MCF 10A (cell line): ENCODE results near the gene TNK2. TPM values are rescaled to one million over a fixed set of nuclear protein-coding genes. Genes with fewer than 3 reads are reported as not detected.

Source experiments
- BruUV-seq: library from RNA; stranded (reverse); fragments of 400-500 nt; replicated peaks from 2 replicates; lab custom pipeline; 2021; lab: Mats Ljungman, UMichigan
- CTCF ChIA-PET: fragments of 300-600 bp; sonication (Branson Sonifier 250); formaldehyde crosslinking; extraction: SDS; loops from one replicate; lab custom pipeline; 2021; ENCODE audit warnings: antibody characterized with exemption, inconsistent platforms; lab: Yijun Ruan, JAX
- POLR2A ChIA-PET: fragments of 300-600, 350-650 bp; sonication (Branson Sonifier 250); formaldehyde crosslinking; extraction: SDS; loops from one replicate; lab custom pipeline; 2020; ENCODE audit warnings: antibody characterized with exemption, inconsistent platforms; lab: Yijun Ruan, JAX
- DNase-seq: peaks from one replicate; pipeline ENCODE4 v3.0.0-alpha.2; 2018; ENCODE audit not compliant: unreplicated experiment
- H3K27ac Mint-ChIP-seq: one replicate; pipeline ENCODE4 v1.8.0; 2022; ENCODE audit warnings: mild to moderate bottlenecking, low read depth, mixed read lengths; ENCODE audit not compliant: unreplicated experiment
- H3K27me3 Mint-ChIP-seq: one replicate; pipeline ENCODE4 v1.8.0; 2022; ENCODE audit warnings: mixed read lengths; ENCODE audit not compliant: insufficient read depth, unreplicated experiment
- H3K36me3 Mint-ChIP-seq: one replicate; pipeline ENCODE4 v1.8.0; 2022; ENCODE audit warnings: mild to moderate bottlenecking, moderate library complexity, mixed read lengths; ENCODE audit not compliant: insufficient read depth, unreplicated experiment
- H3K4me1 Mint-ChIP-seq: one replicate; pipeline ENCODE4 v1.8.0; 2022; ENCODE audit warnings: mixed read lengths; ENCODE audit not compliant: insufficient read depth, unreplicated experiment
- H3K4me3 Mint-ChIP-seq: one replicate; pipeline ENCODE4 v1.8.0; 2022; ENCODE audit warnings: mild to moderate bottlenecking, moderate library complexity, mixed read lengths; ENCODE audit not compliant: unreplicated experiment
- H3K9me3 Mint-ChIP-seq: one replicate; pipeline ENCODE4 v1.8.0; 2022; ENCODE audit warnings: mixed read lengths; ENCODE audit not compliant: unreplicated experiment
- intact Hi-C: fragments of 100-400 bp; cut with micrococcal nuclease; formaldehyde crosslinking; loops from 2 replicates; pipeline ENCODE4 v1.14.1; 2022
- total RNA-seq: library from RNA; stranded (reverse); gene quantifications from 2 replicates; pipeline ENCODE4 v1.2.3, GENCODE V29; 2022
- TF ChIP-seq, protein P1 (sequence below): fragments of 200-600 bp; IDR thresholded peaks from one replicate; pipeline ENCODE4 v1.8.0; 2022; ENCODE audit warnings: antibody characterized with exemption, mild to moderate bottlenecking; ENCODE audit not compliant: unreplicated experiment

The TNK2 gene
- total RNA-seq, 1 experiment from 2014 or later = 75.8 TPM

DNA sequence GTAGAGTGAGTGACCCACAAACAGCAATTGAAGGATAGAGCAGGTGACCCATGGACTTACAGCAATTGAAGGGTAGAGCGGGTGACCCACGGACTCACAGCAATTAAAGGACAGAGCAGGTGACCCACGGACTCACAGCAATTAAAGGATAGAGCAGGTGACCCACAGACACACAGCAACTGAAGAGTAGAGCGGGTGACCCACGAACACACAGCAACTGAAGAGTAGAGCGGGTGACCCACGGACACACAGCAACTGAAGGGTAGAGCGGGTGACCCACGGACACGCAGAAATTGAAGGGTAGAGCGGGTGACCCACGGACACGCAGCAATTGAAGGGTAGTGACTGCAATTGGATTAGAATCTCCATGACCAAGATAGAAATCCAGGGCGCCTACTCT lies 9.8 kb upstream of the TNK2 start:
- Mint-ChIP-seq H3K9me3 (no peaks in the 10 kb centered on the region), H3K36me3 (peaks cover 6% of the 10 kb centered on the region), H3K27ac (no peak overlapping the region), H3K4me3 (no peak overlapping the region), H3K4me1 (peaks cover 33% of the 10 kb centered on the region), H3K27me3 (no peaks in the 10 kb centered on the region)
- POLR2A ChIA-PET = interaction anchor here (1.6 kb wide), 1 partner anchor 10 kb away, joined by 9 read pairs; the partner anchor contains the start of gene TNK2
- no TSS peak for BruUV-seq
- intact Hi-C loops = loop anchor here (5.0 kb wide), 1 partner anchor 74 kb away; no protein-coding TSS in a partner anchor
- DNase-seq = no peak
- TF ChIP-seq, protein P1, sequence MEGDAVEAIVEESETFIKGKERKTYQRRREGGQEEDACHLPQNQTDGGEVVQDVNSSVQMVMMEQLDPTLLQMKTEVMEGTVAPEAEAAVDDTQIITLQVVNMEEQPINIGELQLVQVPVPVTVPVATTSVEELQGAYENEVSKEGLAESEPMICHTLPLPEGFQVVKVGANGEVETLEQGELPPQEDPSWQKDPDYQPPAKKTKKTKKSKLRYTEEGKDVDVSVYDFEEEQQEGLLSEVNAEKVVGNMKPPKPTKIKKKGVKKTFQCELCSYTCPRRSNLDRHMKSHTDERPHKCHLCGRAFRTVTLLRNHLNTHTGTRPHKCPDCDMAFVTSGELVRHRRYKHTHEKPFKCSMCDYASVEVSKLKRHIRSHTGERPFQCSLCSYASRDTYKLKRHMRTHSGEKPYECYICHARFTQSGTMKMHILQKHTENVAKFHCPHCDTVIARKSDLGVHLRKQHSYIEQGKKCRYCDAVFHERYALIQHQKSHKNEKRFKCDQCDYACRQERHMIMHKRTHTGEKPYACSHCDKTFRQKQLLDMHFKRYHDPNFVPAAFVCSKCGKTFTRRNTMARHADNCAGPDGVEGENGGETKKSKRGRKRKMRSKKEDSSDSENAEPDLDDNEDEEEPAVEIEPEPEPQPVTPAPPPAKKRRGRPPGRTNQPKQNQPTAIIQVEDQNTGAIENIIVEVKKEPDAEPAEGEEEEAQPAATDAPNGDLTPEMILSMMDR = no peak
- CTCF ChIA-PET = interaction anchor here (0.7 to 2.0 kb wide), 3 partner anchors 22 to 886 kb away, joined by 3 to 8 read pairs (median 4); no protein-coding TSS in a partner anchor

DNA sequence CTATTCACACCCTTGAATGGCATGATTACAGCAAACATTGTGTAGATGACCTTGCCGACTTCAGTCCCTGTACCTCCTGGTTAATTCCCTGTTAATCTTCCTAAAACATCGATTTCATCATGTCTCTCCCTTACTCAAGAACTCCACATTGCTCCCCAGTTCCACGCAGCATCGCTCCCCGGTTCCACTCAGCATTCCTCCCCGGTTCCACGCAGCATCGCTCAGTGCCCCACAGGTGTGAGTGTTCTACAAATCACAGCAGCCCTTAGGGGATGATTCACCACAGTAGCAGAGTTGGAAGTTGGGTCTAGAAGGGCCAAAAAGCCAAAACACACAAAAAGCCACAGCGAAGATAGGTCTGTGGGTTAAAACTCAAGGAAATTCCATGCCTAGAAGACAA lies 8.6 kb upstream of the TNK2 start:
- Mint-ChIP-seq H3K4me1 (peaks cover 39% of the 10 kb centered on the region), H3K9me3 (no peaks in the 10 kb centered on the region), H3K27me3 (no peaks in the 10 kb centered on the region), H3K27ac (peak overlapping the region; percentile 18), H3K4me3 (no peak overlapping the region), H3K36me3 (peaks cover 6% of the 10 kb centered on the region)
- BruUV-seq = no TSS peak
- POLR2A ChIA-PET = interaction anchor here (0.8 to 6.7 kb wide), 4 partner anchors 8 to 18 kb away, joined by 3 to 254 read pairs (median 20); no protein-coding TSS in a partner anchor
- DNase-seq = no peak
- intact Hi-C loops = loop anchor here (5.0 kb wide), 1 partner anchor 75 kb away; no protein-coding TSS in a partner anchor
- TF ChIP-seq, protein P1 = no peak
- CTCF ChIA-PET = interaction anchor here (1.8 to 6.4 kb wide), 4 partner anchors 11 to 66 kb away, joined by 6 to 187 read pairs (median 52); no protein-coding TSS in a partner anchor

DNA sequence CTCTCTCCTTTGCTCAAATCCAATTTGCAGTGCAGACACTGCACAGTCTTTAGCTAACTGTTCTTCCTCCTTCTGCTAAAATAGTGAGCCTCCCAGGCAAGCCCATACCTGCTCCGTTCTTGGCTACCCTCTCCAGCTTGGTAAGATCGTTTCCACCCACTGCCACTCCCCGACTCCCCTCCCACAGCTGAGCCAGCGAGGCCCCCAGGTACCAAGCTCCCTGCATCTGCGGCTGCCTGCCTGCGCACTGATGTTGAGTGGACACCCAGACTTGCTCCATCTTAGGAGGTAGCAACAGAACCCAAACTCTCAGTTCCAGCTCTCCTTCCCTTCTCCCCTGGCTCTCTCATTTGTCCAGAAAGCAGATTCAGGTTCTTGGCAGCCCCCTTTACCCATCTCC lies 7.9 kb upstream of the TNK2 start:
- no peaks in the 10 kb centered on the region for H3K9me3 Mint-ChIP-seq
- DNase-seq = no peak
- peak overlapping the region; percentile 18 for H3K27ac Mint-ChIP-seq
- BruUV-seq = no TSS peak
- intact Hi-C loops = loop anchor here (5.0 kb wide), 1 partner anchor 76 kb away; no protein-coding TSS in a partner anchor
- POLR2A ChIA-PET = interaction anchor here (0.8 to 6.7 kb wide), 10 partner anchors 8 to 57 kb away, joined by 3 to 254 read pairs (median 11); partner anchors contain the start of gene TNK2
- CTCF ChIA-PET = interaction anchor here (0.6 to 6.4 kb wide), 11 partner anchors 11 to 958 kb away, joined by 3 to 187 read pairs (median 6); no protein-coding TSS in a partner anchor
- H3K27me3 Mint-ChIP-seq = no peaks in the 10 kb centered on the region
- H3K4me3 Mint-ChIP-seq = peak overlapping the region; percentile 31
- TF ChIP-seq, protein P1 = no peak
- H3K36me3 Mint-ChIP-seq = peaks cover 6% of the 10 kb centered on the region
- peaks cover 46% of the 10 kb centered on the region for H3K4me1 Mint-ChIP-seq
